ENCODE data around the gene CASP3. TPM values are rescaled to one million over a fixed set of nuclear protein-coding genes. Genes with fewer than 3 reads are reported as not detected.
"Not testable (repeated sequence)": the region's sequence is repeated elsewhere in the genome, so short reads cannot be mapped to it uniquely, and the experiment has no call there.

Gene CASP3
- total RNA-seq, 4 donors from 2014 or later, result 6.2 to 147 (median 35.1) TPM

DNA sequence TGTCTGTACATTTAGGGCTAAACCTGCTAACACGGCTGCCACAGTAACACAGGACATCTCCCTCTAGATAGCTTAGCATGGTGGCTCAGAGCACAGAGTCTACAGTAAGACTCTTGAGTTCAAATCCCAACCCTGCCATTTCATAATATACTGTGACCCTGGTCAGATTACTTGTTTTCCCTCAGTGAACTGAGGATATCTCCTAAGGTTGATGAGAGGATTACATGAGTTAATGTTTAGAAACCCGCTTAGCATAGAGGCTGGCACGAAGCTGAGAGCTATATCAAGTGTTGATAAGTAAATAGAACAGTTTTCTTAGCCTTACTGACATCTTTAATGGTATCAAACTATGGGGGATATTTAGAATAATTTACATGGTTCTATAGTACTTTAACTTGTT lies 37.2 kb downstream of the CASP3 start:
- Histone ChIP-seq H3K9me3 (no peaks in the 10 kb centered on the region), H3K36me3 (no peaks in the 10 kb centered on the region), H3K4me1 (no peaks in the 10 kb centered on the region), H3K27me3 (no peaks in the 10 kb centered on the region), H3K27ac (no peak overlapping the region), H3K4me3 (no peak overlapping the region)
- in situ Hi-C loops (cut with MboI; ENCODE audit: low pct_ligation_motif_present in 1 of 4, low pct_unique_long_range_greater_than_20kb in 1 of 4, low sequenced_read_pairs in 3 of 4), result no loop called here
- WGBS, 2 donors (ENCODE audit: low coverage in 1 of 2), result 71 to 84% methylated on average over 3 of the region's 3 CpGs
- no peak for DNase-seq
- intact Hi-C loops (cut with DNase I; ENCODE audit: low total_unique reads), result no loop called here
- TF ChIP-seq, protein P1, sequence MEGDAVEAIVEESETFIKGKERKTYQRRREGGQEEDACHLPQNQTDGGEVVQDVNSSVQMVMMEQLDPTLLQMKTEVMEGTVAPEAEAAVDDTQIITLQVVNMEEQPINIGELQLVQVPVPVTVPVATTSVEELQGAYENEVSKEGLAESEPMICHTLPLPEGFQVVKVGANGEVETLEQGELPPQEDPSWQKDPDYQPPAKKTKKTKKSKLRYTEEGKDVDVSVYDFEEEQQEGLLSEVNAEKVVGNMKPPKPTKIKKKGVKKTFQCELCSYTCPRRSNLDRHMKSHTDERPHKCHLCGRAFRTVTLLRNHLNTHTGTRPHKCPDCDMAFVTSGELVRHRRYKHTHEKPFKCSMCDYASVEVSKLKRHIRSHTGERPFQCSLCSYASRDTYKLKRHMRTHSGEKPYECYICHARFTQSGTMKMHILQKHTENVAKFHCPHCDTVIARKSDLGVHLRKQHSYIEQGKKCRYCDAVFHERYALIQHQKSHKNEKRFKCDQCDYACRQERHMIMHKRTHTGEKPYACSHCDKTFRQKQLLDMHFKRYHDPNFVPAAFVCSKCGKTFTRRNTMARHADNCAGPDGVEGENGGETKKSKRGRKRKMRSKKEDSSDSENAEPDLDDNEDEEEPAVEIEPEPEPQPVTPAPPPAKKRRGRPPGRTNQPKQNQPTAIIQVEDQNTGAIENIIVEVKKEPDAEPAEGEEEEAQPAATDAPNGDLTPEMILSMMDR (IDR thresholded peaks at IDR 0.05), result no peak
- TF ChIP-seq POLR2AphosphoS5 (IDR thresholded peaks at IDR 0.05), result no peak
- no peak for TF ChIP-seq POLR2A (IDR thresholded peaks at IDR 0.05)
- TF ChIP-seq EP300 (IDR thresholded peaks at IDR 0.05; ENCODE audit: low read depth), result no peak

DNA sequence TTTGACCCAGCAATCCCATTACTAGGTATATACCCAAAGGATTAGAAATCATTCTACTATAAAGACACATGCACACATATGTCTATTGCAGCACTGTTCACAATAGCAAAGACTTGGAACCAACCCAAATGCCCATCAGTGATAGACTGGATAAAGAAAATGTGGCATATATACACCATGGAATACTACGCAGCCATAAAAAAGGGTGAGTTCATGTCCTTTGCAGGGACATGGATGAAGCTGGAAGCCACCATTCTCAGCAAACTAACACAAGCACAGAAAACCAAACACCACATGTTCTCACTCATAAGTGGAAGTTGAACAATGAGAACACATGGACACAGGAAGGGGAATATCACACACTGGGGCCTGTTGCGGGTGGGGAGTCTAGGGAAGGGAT lies 41.8 kb downstream of the CASP3 start:
- WGBS, 2 donors (ENCODE audit: low coverage in 1 of 2), result 95 to 100% methylated on average over 1 to 2 of the region's 2 CpGs
- H3K27me3 ChIP-seq; H3K9me3 ChIP-seq; intact Hi-C loops (cut with DNase I; ENCODE audit: low total_unique reads); DNase-seq; H3K36me3 ChIP-seq; H3K27ac ChIP-seq; in situ Hi-C loops (cut with MboI; ENCODE audit: low pct_ligation_motif_present in 1 of 4, low pct_unique_long_range_greater_than_20kb in 1 of 4, low sequenced_read_pairs in 3 of 4); H3K4me3 ChIP-seq; H3K4me1 ChIP-seq: not testable (repeated sequence)

DNA sequence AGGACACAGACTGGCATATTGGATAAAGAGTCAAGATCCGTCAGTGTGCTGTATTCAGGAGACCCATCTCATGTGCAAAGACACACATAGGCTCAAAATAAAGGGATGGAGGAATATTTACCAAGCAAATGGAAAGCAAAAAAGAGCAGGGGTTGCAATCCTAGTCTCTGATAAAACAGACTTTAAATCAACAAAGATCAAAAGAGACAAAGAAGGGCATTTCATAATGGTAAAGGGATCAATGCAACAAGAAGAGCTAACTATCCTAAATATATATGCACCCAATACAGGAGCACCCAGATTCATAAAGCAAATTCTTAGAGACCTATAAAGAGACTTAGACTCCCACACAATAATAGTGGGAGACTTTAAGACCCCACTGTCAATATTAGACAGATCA lies 46.4 kb downstream of the CASP3 start:
- H3K27ac ChIP-seq; H3K27me3 ChIP-seq; H3K36me3 ChIP-seq; intact Hi-C loops (cut with DNase I; ENCODE audit: low total_unique reads); H3K4me3 ChIP-seq; H3K4me1 ChIP-seq; in situ Hi-C loops (cut with MboI; ENCODE audit: low pct_ligation_motif_present in 1 of 4, low pct_unique_long_range_greater_than_20kb in 1 of 4, low sequenced_read_pairs in 3 of 4); H3K9me3 ChIP-seq; DNase-seq: not testable (repeated sequence)
- 0% methylated on average over 1 of the region's 1 CpG; no CpG with 5 or more reads in 1 of the 2 donors for WGBS, 2 donors (ENCODE audit: low coverage in 1 of 2)

DNA sequence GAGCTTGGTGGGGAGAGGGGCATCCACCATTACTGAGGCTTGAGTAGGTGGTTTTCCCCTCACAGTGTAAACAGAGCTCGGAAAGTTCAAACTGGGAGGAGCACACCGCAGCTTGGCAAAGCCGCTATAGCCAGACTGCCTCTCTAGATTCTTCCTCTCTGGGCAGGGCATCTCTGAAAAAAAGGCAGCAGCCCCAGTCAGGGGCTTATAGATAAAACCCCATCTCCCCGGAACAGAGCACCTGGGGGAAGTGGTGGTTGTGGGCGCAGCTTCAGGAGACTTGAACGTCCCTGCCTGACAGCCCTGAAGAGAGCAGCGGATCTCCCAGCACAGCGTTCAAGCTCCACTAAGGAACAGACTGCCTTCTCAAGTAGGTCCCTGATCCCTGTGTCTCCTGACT lies 48.3 kb downstream of the CASP3 start:
- H3K36me3 ChIP-seq; H3K9me3 ChIP-seq; H3K4me1 ChIP-seq; intact Hi-C loops (cut with DNase I; ENCODE audit: low total_unique reads); in situ Hi-C loops (cut with MboI; ENCODE audit: low pct_ligation_motif_present in 1 of 4, low pct_unique_long_range_greater_than_20kb in 1 of 4, low sequenced_read_pairs in 3 of 4); H3K27me3 ChIP-seq; DNase-seq; H3K27ac ChIP-seq; H3K4me3 ChIP-seq: not testable (repeated sequence)
- 60 to 79% methylated on average over 1 to 8 of the region's 8 CpGs for WGBS, 2 donors (ENCODE audit: low coverage in 1 of 2)

DNA sequence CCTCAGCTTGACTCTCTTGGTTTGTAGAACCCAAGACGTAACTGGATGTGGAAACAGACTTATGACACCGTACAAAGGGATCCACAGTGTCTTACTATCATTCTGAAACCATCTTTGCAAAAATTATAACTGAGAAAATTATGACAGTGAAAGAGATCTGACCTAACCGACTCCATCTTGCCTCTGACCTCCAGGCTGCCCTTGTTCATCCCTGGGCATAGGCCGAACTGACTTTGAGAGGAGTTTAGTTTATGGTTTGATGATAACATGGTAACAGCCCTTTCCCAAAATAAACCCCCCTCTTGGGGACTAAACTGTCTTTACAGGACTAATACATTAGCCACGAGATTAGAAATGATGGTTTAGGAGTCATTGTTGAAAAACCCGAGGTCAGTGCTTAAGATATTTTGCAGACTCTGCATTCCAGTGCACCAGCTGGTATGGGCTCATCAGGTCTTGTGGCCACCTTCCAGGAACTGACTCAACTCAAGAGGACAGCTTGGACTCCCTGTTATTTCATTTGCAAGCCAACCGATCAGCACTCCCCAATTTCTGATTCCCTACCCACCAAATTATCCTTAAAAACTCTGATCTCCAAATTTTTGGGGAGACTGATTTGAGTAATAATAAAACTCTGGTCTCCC lies 49.6 kb downstream of the CASP3 start:
- no peak overlapping the region for H3K27ac ChIP-seq
- intact Hi-C loops (cut with DNase I; ENCODE audit: low total_unique reads) (no loop called here), in situ Hi-C loops (cut with MboI; ENCODE audit: low pct_ligation_motif_present in 1 of 4, low pct_unique_long_range_greater_than_20kb in 1 of 4, low sequenced_read_pairs in 3 of 4) (no loop called here)

More for the DNA sequence above, 49.6 kb downstream of the CASP3 start:
- Histone ChIP-seq H3K9me3 (no peaks in the 10 kb centered on the region), H3K4me1 (no peaks in the 10 kb centered on the region), H3K4me3 (no peak overlapping the region), H3K36me3 (no peaks in the 10 kb centered on the region), H3K27me3 (no peaks in the 10 kb centered on the region)
- TF ChIP-seq POLR2A (IDR thresholded peaks at IDR 0.05), result no peak
- no peak for TF ChIP-seq POLR2AphosphoS5 (IDR thresholded peaks at IDR 0.05)
- TF ChIP-seq EP300 (IDR thresholded peaks at IDR 0.05; ENCODE audit: low read depth), result no peak
- TF ChIP-seq, protein P1 (IDR thresholded peaks at IDR 0.05), result no peak
- WGBS, 2 donors (ENCODE audit: low coverage in 1 of 2), result 69 to 85% methylated on average over 5 to 7 of the region's 7 CpGs
- DNase-seq, result no peak
